ENCODE data around the gene EN2.

The EN2 gene

DNA sequence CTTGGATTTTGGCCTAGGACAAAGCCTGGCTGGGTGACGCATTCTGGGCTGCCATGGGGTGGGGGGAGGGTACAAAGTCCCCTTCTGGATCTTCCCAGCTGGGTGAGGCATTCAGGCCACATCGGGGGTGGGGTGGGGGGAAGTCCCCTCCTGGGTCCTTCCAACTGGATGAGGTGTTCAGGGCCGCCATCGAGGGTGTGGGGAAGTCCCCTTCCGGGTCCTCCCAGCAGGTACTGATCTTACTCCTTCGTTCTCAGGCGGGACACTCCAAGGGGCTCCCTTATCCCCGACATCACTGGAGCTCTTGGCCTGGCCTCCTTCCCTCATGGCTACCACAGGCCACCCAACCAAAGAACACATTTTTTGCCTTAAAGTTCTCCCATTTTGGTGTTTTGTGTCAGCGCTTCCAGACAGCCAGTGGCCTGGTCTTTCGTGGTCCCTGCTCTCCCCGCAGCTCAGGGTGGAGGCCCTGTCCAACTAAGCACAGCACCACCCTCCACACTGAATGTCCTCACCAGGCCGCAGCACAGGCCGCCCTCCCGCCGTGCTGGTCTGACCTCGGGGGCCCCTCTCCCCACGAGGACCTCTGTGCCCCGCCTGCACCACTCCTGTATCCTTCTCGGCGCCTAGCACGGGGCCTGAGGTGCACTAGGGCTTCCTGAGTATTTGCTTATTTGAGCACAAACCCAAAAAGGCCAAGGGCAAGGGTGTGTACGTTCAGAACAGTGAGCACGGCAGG lies 38.5 kb downstream of the EN2 start:
- in situ Hi-C loops (cut with MboI; ENCODE audit: low sequenced_read_pairs, unreplicated experiment) = no loop called here
- TF ChIP-seq, protein P1, sequence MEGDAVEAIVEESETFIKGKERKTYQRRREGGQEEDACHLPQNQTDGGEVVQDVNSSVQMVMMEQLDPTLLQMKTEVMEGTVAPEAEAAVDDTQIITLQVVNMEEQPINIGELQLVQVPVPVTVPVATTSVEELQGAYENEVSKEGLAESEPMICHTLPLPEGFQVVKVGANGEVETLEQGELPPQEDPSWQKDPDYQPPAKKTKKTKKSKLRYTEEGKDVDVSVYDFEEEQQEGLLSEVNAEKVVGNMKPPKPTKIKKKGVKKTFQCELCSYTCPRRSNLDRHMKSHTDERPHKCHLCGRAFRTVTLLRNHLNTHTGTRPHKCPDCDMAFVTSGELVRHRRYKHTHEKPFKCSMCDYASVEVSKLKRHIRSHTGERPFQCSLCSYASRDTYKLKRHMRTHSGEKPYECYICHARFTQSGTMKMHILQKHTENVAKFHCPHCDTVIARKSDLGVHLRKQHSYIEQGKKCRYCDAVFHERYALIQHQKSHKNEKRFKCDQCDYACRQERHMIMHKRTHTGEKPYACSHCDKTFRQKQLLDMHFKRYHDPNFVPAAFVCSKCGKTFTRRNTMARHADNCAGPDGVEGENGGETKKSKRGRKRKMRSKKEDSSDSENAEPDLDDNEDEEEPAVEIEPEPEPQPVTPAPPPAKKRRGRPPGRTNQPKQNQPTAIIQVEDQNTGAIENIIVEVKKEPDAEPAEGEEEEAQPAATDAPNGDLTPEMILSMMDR (IDR thresholded peaks at IDR 0.05; ENCODE audit: borderline replicate concordance, control extremely low read depth, extremely low read depth, insufficient read depth, missing control alignments) = no peak
- DNase-seq (ENCODE audit: low spot score) = no peak

DNA sequence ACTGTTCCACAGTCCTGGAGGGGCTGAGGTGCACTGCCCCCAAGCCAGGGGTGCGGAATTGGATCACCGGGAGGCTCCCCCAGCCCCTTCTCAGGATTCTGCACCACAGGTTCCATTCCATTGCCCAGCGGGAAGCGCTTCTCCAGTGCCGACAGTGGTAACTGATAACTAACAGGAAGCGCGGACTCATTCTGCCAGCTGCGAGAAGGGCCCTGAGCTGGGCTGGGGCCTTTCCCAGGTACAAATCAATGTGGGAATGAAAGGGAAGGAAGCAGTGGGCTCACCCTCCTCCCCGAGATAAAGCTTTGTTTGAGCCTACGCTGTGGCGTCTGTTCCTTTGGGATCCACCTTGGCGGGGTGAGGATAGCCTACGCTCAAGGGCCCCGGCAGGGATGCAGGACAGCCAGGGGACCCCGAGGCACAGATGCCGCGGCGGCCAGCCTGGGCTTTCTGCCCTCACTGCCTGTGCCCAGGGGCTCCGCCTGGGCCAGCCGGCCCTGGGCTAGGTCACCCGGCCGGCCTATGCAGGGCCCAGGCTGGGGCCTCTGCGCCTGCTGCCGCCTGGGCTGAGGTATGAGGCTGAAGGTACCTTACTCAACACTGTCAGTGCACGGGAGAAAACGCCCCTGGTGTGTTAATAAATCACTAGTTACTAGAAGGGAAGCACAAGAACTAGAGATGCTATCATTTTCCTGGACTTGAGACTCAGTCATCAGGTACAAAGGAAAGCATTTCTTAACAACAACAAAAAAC lies 39.4 kb downstream of the EN2 start:
- no peak for DNase-seq (ENCODE audit: low spot score)
- TF ChIP-seq, protein P1 (IDR thresholded peaks at IDR 0.05; ENCODE audit: borderline replicate concordance, control extremely low read depth, extremely low read depth, insufficient read depth, missing control alignments) = no peak

DNA sequence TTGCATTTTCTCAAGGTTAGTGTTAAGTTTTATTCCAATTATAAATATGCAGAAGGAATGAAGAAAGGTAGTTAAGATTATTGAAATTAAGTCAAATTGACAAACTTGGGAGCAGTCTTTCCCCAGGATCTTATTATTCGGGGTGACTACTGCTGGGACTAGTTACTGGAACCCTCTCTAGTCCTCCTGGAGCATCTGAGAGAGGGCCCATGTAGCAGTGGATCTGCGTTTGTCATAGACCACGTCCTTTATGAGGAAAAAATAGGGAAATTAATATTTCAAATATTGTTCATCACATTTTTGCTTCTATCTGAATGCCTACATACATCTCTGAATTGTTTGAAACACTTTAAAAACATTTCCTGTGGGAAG lies 47.5 kb downstream of the EN2 start:
- TF ChIP-seq, protein P1 (IDR thresholded peaks at IDR 0.05; ENCODE audit: borderline replicate concordance, control extremely low read depth, extremely low read depth, insufficient read depth, missing control alignments) = no peak
- in situ Hi-C loops (cut with MboI; ENCODE audit: low sequenced_read_pairs, unreplicated experiment) = no loop called here
- DNase-seq (ENCODE audit: low spot score) = no peak

More for the DNA sequence above, 39.4 kb downstream of the EN2 start:
- in situ Hi-C loops (cut with MboI; ENCODE audit: low sequenced_read_pairs, unreplicated experiment) = no loop called here

DNA sequence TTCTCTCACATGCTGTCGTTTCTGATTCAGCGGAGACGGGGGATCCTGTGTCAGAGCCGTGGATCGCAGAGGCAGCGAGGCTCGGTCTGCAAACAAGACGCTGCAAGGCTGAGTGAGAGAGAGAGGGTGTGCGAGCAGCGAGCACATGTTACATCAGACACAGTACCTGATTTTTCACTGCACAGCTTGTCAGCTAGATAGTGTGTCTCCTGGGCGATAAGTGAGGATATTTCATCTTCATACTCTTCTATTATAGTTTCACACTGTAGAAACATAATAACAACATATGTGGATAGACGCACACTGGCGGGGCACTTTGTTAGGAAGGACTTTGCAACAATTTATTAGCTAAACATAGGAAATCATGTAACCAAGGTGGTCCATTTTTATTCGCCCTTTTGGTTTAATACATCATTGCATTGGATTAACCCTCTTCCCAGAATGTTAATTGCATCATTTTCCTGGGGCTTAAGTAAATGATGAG lies 49.0 kb downstream of the EN2 start:
- no peak for DNase-seq (ENCODE audit: low spot score)
- in situ Hi-C loops (cut with MboI; ENCODE audit: low sequenced_read_pairs, unreplicated experiment) = no loop called here

DNA sequence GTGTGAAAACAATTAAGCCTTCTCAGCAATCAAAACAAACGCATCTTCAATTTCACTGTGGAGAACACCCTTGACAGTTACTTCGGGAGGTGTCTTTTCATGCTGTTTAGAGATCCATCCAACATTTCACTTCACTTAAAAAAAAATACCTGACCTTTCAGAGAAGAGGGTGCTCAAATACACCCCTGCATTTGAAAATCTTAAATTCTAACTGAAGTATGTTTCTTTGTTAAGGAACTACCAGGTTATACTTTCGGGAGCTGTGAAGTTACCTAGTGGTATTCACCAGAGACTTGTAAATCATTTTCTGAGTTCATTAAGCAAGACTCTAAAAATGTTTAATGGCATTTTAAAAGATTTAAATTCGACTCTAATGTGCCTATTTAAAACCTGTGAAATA lies 49.6 kb downstream of the EN2 start:
- in situ Hi-C loops (cut with MboI; ENCODE audit: low sequenced_read_pairs, unreplicated experiment) = no loop called here
- no peak for DNase-seq (ENCODE audit: low spot score)

More for the DNA sequence above, 49.0 kb downstream of the EN2 start:
- TF ChIP-seq, protein P1 (IDR thresholded peaks at IDR 0.05; ENCODE audit: borderline replicate concordance, control extremely low read depth, extremely low read depth, insufficient read depth, missing control alignments) = no peak

More for the DNA sequence above, 49.6 kb downstream of the EN2 start:
- TF ChIP-seq, protein P1 (IDR thresholded peaks at IDR 0.05; ENCODE audit: borderline replicate concordance, control extremely low read depth, extremely low read depth, insufficient read depth, missing control alignments) = no peak

Data from GM13976 (cell line).